ENCODE data around the gene SLFN12.
"Not testable (repeated sequence)": the region's sequence is repeated elsewhere in the genome, so short reads cannot be mapped to it uniquely, and the experiment has no call there.

Gene SLFN12

DNA sequence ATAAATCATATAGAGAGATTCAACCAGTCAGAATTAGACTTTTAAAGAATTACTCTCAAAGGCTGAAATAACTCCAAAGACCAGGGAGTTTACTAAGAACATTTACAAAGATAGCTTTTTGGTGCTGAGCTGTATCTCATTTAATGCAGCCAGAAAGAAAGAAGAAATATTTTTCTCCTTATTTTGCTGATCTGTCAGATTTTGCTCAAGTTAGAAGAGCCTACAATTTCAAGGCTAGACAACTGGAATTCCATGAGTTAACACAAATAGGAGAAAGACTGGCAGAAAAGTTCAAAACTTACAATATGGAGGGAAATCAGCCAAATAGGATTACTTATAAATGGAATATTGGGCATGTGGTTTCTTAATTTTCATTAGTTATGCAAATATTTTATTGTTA lies 6.1 kb upstream of the SLFN12 start:
- H3K4me3 ChIP-seq (ENCODE audit: low read depth, low read length): no peak overlapping the region
- TF ChIP-seq, protein P1, sequence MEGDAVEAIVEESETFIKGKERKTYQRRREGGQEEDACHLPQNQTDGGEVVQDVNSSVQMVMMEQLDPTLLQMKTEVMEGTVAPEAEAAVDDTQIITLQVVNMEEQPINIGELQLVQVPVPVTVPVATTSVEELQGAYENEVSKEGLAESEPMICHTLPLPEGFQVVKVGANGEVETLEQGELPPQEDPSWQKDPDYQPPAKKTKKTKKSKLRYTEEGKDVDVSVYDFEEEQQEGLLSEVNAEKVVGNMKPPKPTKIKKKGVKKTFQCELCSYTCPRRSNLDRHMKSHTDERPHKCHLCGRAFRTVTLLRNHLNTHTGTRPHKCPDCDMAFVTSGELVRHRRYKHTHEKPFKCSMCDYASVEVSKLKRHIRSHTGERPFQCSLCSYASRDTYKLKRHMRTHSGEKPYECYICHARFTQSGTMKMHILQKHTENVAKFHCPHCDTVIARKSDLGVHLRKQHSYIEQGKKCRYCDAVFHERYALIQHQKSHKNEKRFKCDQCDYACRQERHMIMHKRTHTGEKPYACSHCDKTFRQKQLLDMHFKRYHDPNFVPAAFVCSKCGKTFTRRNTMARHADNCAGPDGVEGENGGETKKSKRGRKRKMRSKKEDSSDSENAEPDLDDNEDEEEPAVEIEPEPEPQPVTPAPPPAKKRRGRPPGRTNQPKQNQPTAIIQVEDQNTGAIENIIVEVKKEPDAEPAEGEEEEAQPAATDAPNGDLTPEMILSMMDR (IDR thresholded peaks at IDR 0.05; ENCODE audit: low read depth, low read length, missing control alignments): no peak
- DNase-seq (ENCODE audit: low read depth): no peak
- in situ Hi-C loops (cut with HindIII; ENCODE audit: low sequenced_read_pairs): no loop called here

DNA sequence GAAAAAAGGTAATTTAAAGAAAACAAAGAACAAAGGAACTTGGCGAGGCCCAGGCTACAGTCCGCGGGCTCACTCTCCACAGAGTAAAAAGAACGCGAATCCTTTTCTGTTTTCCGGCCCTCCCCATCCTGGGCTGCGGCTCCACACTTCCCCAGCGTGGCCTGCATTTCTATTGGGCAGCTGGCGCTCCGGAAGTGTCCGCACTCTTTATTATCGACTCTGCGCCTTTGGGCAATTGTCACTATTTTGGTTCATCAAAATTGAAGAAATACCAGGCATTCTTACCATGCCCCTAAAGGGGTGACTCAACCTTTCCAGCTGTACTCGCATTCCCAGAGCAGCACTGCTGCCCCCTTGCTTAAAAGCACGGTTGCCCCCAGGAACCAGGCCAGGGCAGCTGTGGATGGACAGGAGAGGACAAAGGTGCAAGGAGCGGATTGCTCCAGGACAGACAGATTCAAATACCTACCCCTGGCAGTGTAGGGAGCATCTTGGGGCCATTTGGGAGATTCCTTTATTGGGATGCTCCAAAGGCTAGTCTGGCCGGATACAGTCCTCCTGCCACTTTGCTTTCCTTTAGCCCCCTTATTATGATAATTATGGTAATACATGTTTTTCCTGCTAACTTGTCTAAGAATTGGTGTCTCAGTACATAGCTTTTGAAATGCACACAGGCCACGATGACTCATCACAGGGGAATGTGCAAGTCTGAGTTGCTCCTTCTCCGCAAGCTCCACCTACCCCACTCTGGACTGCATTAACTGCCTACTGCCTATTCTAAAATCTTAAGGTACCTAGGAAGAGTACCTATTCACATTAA lies 985 bp upstream of the SLFN12 start:
- peak overlapping the region; percentile 38 for H3K4me3 ChIP-seq (ENCODE audit: low read depth, low read length)
- in situ Hi-C loops (cut with HindIII; ENCODE audit: low sequenced_read_pairs): no loop called here
- DNase-seq (ENCODE audit: low read depth): peak; percentile 99
- TF ChIP-seq, protein P1 (IDR thresholded peaks at IDR 0.05; ENCODE audit: low read depth, low read length, missing control alignments): peak; percentile 27

DNA sequence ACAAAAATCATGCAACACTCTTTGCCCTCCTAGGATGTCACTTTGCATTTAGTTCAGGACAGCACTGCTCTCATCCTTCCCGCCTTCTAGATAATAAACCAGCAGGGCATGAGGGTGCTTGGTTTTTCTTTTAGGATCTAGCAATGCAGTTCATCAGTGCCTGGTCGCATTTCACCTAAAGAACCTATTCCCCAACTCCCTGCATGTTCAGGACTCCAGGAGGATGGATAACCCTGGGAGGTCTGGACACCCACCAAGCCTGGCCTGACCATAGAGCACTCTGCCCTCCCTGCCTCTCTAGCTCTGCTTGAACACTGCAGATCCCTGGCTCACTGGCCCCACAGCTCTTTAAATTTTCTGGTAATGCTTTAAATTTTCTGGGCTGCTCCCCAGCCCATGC lies 2.6 kb downstream of the SLFN12 start:
- TF ChIP-seq, protein P1 (IDR thresholded peaks at IDR 0.05; ENCODE audit: low read depth, low read length, missing control alignments): no peak
- in situ Hi-C loops (cut with HindIII; ENCODE audit: low sequenced_read_pairs): no loop called here
- no peak for DNase-seq (ENCODE audit: low read depth)

DNA sequence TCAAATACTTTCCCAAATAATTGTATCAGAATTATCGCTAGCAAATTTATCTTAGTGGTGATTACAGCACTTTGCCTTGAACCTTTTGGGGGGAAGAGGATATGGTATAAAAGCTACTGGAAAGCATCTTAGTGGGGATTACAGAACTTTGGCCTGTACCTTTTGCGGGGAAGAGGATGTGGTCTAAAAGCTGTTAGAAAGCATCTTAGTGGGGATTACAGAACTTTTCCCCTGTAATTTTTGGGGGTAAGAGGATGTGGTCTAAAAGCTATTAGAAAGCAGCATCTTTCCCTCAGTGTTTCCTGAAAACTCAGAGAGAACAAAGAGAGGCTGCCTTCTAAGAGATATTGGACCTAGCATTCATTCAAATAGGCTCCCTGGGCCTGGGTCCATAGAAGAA lies 4.1 kb downstream of the SLFN12 start:
- TF ChIP-seq, protein P1 (IDR thresholded peaks at IDR 0.05; ENCODE audit: low read depth, low read length, missing control alignments): no peak
- in situ Hi-C loops (cut with HindIII; ENCODE audit: low sequenced_read_pairs): no loop called here
- no peak overlapping the region for H3K4me3 ChIP-seq (ENCODE audit: low read depth, low read length)
- DNase-seq (ENCODE audit: low read depth): no peak

More for the DNA sequence above, 2.6 kb downstream of the SLFN12 start:
- H3K4me3 ChIP-seq (ENCODE audit: low read depth, low read length): no peak overlapping the region

DNA sequence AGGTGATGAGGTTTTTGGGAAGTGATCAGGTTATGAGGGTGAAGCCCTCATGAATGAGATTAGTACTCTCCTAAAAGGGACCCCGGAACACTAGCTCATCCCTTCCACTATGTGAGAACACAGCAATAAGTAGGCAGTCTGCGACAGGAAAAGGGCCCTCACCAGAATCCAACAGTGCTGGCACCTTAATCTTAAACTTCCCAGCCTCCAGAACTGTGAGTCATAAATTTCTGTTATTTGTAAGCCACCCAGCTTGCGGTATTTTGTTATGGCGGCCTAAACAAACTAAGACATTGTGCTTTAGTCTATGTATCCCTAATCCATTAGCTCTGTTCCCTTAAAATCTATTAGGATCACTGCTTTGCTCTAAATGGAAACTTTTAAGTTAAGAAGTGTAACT lies 8.5 kb downstream of the SLFN12 start:
- no peak overlapping the region for H3K4me3 ChIP-seq (ENCODE audit: low read depth, low read length)
- in situ Hi-C loops (cut with HindIII; ENCODE audit: low sequenced_read_pairs): no loop called here
- no peak for DNase-seq (ENCODE audit: low read depth)
- TF ChIP-seq, protein P1 (IDR thresholded peaks at IDR 0.05; ENCODE audit: low read depth, low read length, missing control alignments): no peak

DNA sequence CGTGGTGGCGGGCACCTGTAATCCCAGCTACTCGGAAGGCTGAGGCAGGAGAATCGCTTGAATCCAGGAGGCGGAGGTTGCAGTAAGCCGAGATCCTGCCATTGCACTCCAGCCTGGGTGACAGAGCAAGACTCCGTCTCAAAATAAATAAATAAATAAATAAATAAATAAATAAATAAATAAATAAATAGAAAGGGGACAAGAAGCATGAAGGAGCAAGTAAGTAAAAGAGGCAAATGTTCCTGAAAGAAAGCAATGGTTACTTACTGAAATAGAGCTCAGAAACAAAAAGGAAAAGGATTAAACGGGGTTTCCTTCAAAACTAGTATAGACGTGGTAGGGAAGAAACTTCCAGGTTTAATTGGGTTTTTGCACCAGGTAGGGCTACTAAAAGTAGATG lies 11.2 kb downstream of the SLFN12 start:
- in situ Hi-C loops (cut with HindIII; ENCODE audit: low sequenced_read_pairs); DNase-seq (ENCODE audit: low read depth); H3K4me3 ChIP-seq (ENCODE audit: low read depth, low read length): not testable (repeated sequence)

DNA sequence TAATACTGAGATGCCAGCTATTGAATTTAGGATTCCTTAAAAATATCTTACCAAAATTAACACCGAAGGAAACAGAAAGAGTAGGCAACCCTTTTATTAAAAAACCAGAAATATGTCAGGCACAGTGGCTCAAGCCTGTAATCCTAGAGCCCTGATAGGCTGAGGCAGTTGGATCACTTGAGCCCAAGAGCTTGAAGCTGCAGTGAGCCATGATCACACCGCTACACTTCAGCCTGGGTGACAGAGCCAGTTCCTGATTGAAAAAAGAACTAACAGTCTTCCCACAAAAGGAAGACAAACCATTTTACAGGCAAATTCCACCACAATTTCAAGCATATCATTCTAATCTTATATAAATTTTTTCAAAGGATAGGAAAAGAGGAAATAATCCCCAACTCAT lies 15.6 kb downstream of the SLFN12 start:
- TF ChIP-seq, protein P1 (IDR thresholded peaks at IDR 0.05; ENCODE audit: low read depth, low read length, missing control alignments): no peak
- in situ Hi-C loops (cut with HindIII; ENCODE audit: low sequenced_read_pairs): no loop called here
- no peak for DNase-seq (ENCODE audit: low read depth)
- no peak overlapping the region for H3K4me3 ChIP-seq (ENCODE audit: low read depth, low read length)

DNA sequence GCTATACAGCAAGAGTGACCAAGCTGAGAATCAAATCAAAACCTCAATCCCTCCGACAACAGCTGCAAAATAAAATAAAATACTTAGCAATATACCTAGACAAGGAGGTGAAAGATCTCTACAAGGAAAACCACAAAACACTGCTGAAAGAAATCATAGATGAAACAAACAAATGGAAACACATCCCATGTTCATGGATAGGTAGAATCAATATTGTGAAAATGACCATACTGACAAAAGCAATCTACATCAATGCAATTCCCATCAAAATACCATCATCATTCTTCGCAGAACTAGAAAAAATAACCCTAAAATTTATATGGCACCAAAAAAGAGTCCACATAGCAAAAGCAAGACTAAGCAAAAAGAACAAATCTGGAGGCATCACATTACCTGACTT lies 17.6 kb downstream of the SLFN12 start:
- in situ Hi-C loops (cut with HindIII; ENCODE audit: low sequenced_read_pairs); H3K4me3 ChIP-seq (ENCODE audit: low read depth, low read length); DNase-seq (ENCODE audit: low read depth): not testable (repeated sequence)

Measured in astrocyte of the cerebellum (primary cell).